Measurements from ENCODE around the gene OPN5.

DNA sequence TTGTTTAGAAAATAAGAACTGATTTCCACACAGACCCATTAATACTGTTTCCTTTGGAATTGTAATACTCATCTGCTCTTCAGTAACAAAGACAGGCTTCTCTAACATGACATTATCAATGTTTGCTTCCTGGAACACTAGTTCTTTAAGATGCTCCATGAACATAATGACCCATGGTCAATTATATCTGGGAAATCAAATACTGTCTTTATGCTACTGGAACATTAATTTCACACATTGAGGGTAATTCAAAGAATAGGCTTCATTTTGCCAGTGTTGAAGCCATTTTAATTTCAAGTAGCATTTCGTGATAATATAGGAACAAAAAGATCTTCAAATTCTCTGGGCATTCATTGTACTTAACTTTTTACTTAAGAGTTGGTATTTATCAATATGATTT is 80.9 kb downstream of the OPN5 start:
- TF ChIP-seq, protein P1, sequence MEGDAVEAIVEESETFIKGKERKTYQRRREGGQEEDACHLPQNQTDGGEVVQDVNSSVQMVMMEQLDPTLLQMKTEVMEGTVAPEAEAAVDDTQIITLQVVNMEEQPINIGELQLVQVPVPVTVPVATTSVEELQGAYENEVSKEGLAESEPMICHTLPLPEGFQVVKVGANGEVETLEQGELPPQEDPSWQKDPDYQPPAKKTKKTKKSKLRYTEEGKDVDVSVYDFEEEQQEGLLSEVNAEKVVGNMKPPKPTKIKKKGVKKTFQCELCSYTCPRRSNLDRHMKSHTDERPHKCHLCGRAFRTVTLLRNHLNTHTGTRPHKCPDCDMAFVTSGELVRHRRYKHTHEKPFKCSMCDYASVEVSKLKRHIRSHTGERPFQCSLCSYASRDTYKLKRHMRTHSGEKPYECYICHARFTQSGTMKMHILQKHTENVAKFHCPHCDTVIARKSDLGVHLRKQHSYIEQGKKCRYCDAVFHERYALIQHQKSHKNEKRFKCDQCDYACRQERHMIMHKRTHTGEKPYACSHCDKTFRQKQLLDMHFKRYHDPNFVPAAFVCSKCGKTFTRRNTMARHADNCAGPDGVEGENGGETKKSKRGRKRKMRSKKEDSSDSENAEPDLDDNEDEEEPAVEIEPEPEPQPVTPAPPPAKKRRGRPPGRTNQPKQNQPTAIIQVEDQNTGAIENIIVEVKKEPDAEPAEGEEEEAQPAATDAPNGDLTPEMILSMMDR (conservative IDR thresholded peaks at IDR 0.05 in 1 of 2, IDR thresholded peaks at IDR 0.05 in 1 of 2; ENCODE audit: low read depth in 1 of 2, low read length in 2 of 2), result no peak
- TF ChIP-seq EZH2 (IDR thresholded peaks at IDR 0.05; ENCODE audit: low read length, missing control alignments), result no peak

Data from fibroblast of lung (primary cell).